ENCODE measurements around the gene CCKAR. TPM values are rescaled to one million over a fixed set of nuclear protein-coding genes. Genes with fewer than 3 reads are reported as not detected.

CCKAR gene
- total and polyA plus RNA-seq, 2 of the 13 experiments (the other 11 are each of a cell fraction or from before 2014, with no cell fraction given), result not detected

- H3K4me2 ChIP-seq (ENCODE audit: low read depth, low read length), result no peak overlapping the region
- no peaks in the 10 kb centered on the region for H3K36me3 ChIP-seq (replicated peaks in 1 of 2; ENCODE audit: control insufficient read depth in 1 of 2, insufficient read depth in 2 of 2, low read length in 2 of 2)
- TF ChIP-seq, protein P1, sequence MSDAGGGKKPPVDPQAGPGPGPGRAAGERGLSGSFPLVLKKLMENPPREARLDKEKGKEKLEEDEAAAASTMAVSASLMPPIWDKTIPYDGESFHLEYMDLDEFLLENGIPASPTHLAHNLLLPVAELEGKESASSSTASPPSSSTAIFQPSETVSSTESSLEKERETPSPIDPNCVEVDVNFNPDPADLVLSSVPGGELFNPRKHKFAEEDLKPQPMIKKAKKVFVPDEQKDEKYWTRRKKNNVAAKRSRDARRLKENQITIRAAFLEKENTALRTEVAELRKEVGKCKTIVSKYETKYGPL (CRISPR knock-in tag; IDR thresholded peaks at IDR 0.05), result no peak
- no peak for TF ChIP-seq RFX3 (CRISPR knock-in tag; IDR thresholded peaks at IDR 0.05)
- BruUV-seq (replicated peaks), result no TSS peak
- no peaks in the 10 kb centered on the region for H3K4me1 ChIP-seq (ENCODE audit: insufficient read depth, low read length)
- ATAC-seq (no peak), FAIRE-seq (no peak), DNase-seq (ENCODE audit: low spot score) (no peak)
- 0 out of 5 replicates have a peak, but pooled peaks cover 0 to 6% of the 10 kb centered on the region in 2 experiments for H3K27me3 ChIP-seq (ENCODE audit: control insufficient read depth in 1 of 2, insufficient read depth in 2 of 2, low read length in 2 of 2)
- no peaks in the 10 kb centered on the region for H3K9me3 ChIP-seq (ENCODE audit: low read length)
- no peak overlapping the region for H3K27ac ChIP-seq (ENCODE audit: extremely low read length, insufficient read depth, low read length)
- intact Hi-C loops (cut with micrococcal nuclease; ENCODE audit: unreplicated experiment) (no loop called here), in situ Hi-C loops (cut with HindIII; ENCODE audit: extremely low pct_ligation_motif_present, low pct_unique_long_range_greater_than_20kb) (loop anchor here (10.0 kb wide), 1 partner anchor 539 kb away; no protein-coding TSS in a partner anchor)
- H3K4me3 ChIP-seq (replicated peaks in 1 of 3; ENCODE audit: insufficient read depth in 1 of 3, low read depth in 2 of 3, low read length in 3 of 3), result no peak overlapping the region
- H2AFZ ChIP-seq (ENCODE audit: low read length), result no peak overlapping the region
- H3K79me2 ChIP-seq (ENCODE audit: insufficient read depth, low read length), result no peaks in the 10 kb centered on the region
- ChIA-PET CTCF (ENCODE audit: low intra/inter-chr PET ratio, low total read pairs) (no interaction called here), POLR2A (no interaction called here)
- no peak overlapping the region for H3K9ac ChIP-seq (ENCODE audit: insufficient read depth, low read depth, low read length)
- WGBS (ENCODE audit: low lambda C conversion rate), result 51% methylated on average over 6 of the region's 8 CpGs
- no peaks in the 10 kb centered on the region for H4K20me1 ChIP-seq (ENCODE audit: insufficient read depth, low read length)
These were observed 14.6 kb downstream of the CCKAR start for GRCh38 chr4:26475716-26476115.

- ChIA-PET POLR2A (no interaction called here), CTCF (ENCODE audit: low intra/inter-chr PET ratio, low total read pairs) (interaction anchor here (1.1 kb wide), 2 partner anchors 245 to 536 kb away, joined by 3 to 5 read pairs; no protein-coding TSS in a partner anchor)
- H4K20me1 ChIP-seq (ENCODE audit: insufficient read depth, low read length), result no peaks in the 10 kb centered on the region
- intact Hi-C loops (cut with micrococcal nuclease; ENCODE audit: unreplicated experiment), result loop anchor here (5.0 kb wide), 1 partner anchor 538 kb away; no protein-coding TSS in a partner anchor
- BruUV-seq (replicated peaks), result no TSS peak
- in situ Hi-C loops (cut with HindIII; ENCODE audit: extremely low pct_ligation_motif_present, low pct_unique_long_range_greater_than_20kb), result loop anchor here (10.0 kb wide), 1 partner anchor 540 kb away; no protein-coding TSS in a partner anchor
- H3K4me3 ChIP-seq (replicated peaks in 1 of 3; ENCODE audit: insufficient read depth in 1 of 3, low read depth in 2 of 3, low read length in 3 of 3), result no peak overlapping the region
- 0 out of 5 replicates have a peak, but pooled peaks cover 0 to 5% of the 10 kb centered on the region in 2 experiments for H3K27me3 ChIP-seq (ENCODE audit: control insufficient read depth in 1 of 2, insufficient read depth in 2 of 2, low read length in 2 of 2)
- FAIRE-seq, result no peak
- H2AFZ ChIP-seq (ENCODE audit: low read length), result no peak overlapping the region
- H3K9me3 ChIP-seq (ENCODE audit: low read length), result no peaks in the 10 kb centered on the region
- H3K79me2 ChIP-seq (ENCODE audit: insufficient read depth, low read length), result no peaks in the 10 kb centered on the region
- H3K9ac ChIP-seq (ENCODE audit: insufficient read depth, low read depth, low read length), result no peak overlapping the region
- ATAC-seq, result no peak
- H3K36me3 ChIP-seq (replicated peaks in 1 of 2; ENCODE audit: control insufficient read depth in 1 of 2, insufficient read depth in 2 of 2, low read length in 2 of 2), result no peaks in the 10 kb centered on the region
- no peak for DNase-seq (ENCODE audit: low spot score)
- no peaks in the 10 kb centered on the region for H3K4me1 ChIP-seq (ENCODE audit: insufficient read depth, low read length)
- whole genome bisulfite sequencing (ENCODE audit: low lambda C conversion rate), result 25% methylated on average over 3 of the region's 3 CpGs
- TF ChIP-seq, protein P2, sequence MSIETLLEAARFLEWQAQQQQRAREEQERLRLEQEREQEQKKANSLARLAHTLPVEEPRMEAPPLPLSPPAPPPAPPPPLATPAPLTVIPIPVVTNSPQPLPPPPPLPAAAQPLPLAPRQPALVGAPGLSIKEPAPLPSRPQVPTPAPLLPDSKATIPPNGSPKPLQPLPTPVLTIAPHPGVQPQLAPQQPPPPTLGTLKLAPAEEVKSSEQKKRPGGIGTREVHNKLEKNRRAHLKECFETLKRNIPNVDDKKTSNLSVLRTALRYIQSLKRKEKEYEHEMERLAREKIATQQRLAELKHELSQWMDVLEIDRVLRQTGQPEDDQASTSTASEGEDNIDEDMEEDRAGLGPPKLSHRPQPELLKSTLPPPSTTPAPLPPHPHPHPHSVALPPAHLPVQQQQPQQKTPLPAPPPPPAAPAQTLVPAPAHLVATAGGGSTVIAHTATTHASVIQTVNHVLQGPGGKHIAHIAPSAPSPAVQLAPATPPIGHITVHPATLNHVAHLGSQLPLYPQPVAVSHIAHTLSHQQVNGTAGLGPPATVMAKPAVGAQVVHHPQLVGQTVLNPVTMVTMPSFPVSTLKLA (IDR thresholded peaks at IDR 0.05), result peak; percentile 36; the same call in 1 of the 2 replicates
- TF ChIP-seq SIN3B (IDR thresholded peaks at IDR 0.05; ENCODE audit: low read length), result no peak
- H3K4me2 ChIP-seq (ENCODE audit: low read depth, low read length), result no peak overlapping the region
- no peak overlapping the region for H3K27ac ChIP-seq (ENCODE audit: extremely low read length, insufficient read depth, low read length)
These were observed 15.7 kb downstream of the CCKAR start for GRCh38 chr4:26474551-26474950.

All from HepG2 (cell line).